ENCODE data around the gene DFFA.
"Not testable (repeated sequence)": the region's sequence is repeated elsewhere in the genome, so short reads cannot be mapped to it uniquely, and the experiment has no call there.

Gene DFFA

DNA sequence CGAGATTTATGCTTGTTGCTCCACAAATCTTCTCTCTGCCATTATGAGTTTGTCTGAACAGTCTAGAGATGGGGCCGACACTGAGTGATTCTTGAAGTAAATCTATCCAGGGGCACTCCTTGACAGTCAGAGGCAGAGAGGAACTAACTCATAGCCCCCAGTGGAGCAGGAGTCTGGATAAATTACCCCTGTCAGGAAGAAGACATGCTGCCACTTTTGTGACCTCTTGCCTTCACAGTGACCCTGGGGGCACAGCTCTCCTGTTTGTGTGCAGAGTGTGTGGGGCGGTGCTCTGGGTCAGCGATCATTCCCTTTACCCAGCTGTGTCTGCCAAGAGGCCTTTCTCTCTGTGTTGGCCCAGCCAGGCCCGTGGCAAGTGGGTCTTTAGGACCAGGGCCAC is 31.9 kb upstream of the DFFA start:
- DNase-seq: no peak

DNA sequence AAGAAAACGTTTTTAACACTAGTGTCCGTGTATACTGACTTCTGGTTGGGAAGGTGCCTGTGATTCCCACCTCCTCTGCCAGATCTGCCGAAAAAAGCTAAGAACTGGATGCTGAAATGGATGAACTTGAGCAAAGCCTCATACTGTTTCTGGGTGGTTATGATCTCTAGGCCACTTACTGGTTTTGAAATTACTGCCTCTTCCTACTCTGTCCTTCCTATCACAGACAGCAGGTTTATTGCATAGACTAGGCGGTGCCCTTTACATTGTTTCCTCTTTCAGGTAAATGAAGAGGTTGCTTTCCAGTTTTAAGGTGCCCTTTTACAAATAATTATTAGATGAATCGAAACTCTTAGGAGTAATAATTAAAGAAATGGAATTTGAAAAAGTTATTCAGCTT is 29.9 kb upstream of the DFFA start:
- no peak for DNase-seq

DNA sequence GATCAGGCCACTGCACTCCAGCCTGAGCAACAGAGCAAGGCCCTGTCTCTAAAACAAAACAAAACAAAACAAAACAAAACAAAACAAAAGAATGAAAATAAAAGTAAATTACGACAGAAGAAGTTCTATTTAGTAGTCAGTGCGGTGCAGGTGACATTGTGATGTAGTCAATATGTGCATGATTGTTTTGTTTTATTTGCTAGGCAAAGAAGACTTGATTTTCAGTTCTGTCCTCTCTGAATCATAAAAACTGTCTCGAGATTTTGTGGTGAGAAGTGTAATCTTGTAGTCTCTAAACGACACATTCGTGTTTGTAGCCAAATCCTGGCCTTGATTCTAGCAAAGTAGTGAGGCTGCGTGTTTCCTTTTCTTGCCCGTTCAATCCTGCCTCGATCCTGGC is 25.9 kb upstream of the DFFA start:
- no peak for DNase-seq

GRCh38 chr1:10497109-10497508 is 24.8 kb upstream of the DFFA start:
- DNase-seq: no peak

DNA sequence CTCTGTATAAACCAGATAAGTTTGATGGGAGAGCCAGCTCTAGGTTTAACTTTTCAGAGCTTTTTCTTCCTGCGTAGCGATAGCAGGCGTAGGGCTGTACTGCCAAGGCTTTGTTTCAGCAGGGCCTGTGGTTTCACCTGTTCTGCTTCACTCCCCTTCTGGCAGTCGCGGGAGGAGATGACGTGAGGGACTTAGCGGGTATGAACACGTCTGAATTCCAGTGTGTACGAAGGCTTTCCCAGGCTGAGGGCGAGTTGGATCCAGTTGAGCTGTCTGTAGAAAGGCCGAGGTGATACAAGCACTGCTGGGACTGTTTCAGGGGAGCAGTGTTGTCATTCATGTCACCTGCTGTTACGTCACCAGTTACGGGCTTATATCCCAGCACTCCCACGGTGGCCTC is 23.6 kb upstream of the DFFA start:
- no peak for DNase-seq

- no peak for DNase-seq
Measured at GRCh38 chr1:10495475-10495817, 23.1 kb upstream of the DFFA start.

DNA sequence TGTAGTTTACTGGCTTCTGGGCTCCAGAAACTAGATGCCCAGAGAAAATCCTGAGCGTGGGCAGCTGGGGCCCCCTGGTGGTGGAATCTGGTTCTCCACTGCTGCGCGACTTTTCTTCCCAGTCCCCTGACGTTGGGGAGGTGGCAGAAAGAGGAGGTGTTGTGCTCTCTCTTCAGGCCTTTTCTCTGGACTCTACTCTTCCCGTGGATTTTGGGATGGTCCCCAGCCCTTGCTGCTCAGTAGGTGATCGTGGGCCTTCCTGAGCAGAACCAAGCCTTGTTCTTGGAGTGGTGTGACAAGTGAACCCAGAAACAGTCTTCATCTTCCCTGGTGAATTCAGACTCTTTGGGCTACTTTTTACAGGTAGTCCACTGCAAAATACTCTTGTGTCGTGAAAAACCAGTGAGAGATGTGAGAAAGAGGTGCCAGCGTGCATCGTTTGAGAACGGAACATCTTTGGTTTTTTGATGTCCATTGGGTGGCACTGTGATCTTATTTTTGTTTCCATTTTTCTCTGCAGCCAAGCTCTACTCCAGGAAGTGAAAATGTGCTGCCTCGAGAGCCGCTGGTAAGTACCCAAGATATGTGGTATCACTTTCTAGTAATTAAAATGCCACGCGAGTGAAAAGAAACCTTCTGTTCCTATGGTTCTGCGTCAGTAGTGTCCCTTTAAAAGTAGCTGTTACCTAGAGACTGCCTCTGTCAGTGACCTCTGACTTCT is 22.6 kb upstream of the DFFA start:
- peak; percentile 20 for DNase-seq

- no peak for DNase-seq
Measured at GRCh38 chr1:10494418-10494753, 22.1 kb upstream of the DFFA start.

- DNase-seq: no peak
Measured at GRCh38 chr1:10490286-10490970, 18.1 kb upstream of the DFFA start.

DNA sequence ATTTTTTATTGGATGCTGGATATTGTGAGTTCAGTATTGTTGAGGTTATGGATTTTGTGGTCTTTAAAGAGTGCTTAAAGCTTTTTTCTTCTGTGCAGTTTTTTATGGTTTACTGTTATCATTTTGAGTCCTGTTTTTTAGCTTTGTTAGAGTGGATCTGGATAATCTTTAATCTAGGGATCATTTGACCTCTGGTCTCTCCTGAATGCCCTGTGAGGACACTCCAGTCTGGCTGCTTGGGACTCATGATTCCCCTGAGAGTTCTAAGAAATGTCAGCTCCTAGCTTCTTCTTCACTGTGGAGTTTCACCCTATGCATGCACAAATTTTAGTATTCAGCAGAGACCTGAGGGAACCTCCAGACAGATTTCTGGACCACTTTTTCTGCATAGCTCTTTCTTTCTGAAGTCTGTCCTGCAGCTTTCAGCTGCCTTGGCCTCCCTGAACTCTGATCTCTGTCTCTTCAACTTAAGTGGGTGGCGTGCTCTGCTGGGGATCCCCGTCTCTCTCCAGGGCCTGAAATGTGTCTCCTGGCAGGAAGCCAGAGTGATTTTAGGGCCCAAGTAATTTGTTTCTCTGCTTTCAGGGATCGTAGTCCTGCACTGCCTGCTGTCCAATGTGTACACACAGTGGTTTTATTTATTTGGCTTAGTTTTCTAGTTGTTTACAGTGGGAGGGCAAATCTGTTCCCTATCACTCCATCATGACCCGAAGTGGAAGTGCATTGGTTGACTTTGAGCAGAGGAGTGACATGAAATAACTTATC is 17.1 kb upstream of the DFFA start:
- DNase-seq: no peak

DNA sequence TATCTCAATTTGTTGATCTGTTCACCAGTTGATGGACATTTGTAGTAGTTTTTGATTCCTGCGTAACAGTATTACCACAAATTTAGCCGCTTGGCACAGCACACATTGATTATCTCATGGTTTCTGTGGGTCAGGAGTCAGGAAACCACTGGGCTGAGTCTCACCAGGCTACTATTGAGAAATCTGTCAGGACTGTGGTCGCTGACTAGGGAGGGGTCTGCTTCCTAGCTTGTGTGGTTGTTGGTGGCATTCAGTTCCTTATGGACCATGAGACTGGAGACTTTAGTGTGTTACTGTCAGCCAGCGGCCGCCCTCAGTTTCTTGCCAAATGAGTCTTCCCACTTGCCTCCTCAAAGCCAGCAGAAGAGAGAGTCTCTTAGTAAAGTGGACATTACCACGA is 12.2 kb upstream of the DFFA start:
- no peak for DNase-seq

DNA sequence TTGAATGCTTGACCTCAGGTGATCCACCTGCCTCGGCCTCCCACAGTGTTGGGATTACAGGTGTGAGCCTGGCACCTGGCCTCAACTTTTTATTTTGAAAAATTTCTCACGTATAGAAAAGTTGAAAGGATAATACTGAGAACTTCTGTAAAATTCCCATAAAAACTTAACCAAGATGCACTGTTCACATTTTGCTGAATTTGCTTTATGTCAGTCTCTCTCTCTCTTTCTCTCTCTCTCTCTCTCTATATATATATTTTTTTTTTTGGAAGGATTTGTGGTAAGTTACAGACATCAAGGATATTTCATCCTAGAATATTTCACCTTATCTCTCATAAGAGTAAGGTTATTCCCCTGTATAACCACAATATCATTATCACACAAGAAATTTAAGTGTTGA is 8.3 kb upstream of the DFFA start:
- no peak for DNase-seq

GRCh38 chr1:10479296-10479695 is 7.0 kb upstream of the DFFA start:
- no peak for DNase-seq

GRCh38 chr1:10475510-10475909 is 3.2 kb upstream of the DFFA start:
- no peak for DNase-seq

DNA sequence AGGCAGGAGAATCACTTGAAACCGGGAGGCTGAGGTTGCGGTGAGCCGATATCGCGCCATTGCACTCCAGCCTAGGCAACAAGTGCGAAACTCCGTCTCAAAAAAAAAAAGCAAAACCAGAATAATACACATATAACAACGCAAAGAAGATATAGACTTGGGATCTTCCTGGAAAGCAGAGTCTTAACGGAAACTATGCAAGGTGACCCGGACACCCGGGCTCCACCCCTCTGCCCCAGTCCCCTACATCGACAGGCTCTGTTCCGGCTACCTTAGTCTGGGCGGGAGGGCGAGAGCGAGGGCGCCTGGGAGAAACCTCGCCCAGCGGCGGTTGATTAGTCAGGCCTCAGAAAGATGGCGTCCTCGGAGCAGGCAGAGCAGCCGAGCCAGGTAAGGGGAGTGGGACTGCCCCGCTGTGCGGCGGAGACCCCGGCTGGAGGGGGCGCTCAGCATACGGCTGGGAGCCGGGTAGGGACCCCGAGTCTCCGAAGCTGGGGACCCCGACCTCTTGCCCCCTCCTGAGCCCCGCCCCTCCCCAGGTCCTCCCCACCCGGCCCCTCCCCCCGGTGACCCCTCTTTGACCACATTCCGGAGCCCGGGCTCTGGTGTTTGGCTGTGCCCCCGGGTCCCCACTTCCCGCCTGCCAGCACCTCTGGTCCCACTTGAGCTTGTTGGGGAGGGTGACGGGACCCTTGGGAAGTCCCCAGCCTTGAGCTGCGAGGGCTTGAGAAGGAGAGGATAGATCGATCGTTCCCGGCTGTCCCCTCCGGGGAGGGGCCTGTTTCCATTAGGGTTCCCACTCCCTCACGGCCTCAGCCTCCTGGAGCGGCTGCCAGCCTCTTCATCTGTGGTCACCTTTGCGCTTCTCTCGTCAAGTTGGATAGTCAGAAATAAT is 2.5 kb upstream of the DFFA start, which contains the start of gene PEX14:
TSS of gene PEX14 (plus strand) at position 338 of the 895 bp plus-strand sequence. CDS start at position 355, 17 bp downstream.
- peak; percentile 58 for DNase-seq

DNA sequence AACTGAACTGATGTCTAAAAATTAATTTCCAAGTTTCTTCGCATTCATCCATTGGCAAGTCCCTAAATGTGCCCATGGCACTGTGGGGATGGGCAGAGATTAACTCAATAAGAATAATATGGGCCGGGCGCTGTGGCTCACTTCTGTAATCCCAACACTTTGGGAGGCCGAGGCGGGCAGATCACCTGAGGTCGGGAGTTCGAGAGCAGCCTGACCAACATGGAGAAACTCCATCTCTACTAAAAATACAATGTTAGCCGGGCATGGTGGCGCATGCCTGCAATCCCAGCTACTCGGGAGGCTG is 1.9 kb upstream of the DFFA start:
- DNase-seq: not testable (repeated sequence)

- DNase-seq: no peak
Measured at GRCh38 chr1:10473145-10473765, 926 bp upstream of the DFFA start.

DNA sequence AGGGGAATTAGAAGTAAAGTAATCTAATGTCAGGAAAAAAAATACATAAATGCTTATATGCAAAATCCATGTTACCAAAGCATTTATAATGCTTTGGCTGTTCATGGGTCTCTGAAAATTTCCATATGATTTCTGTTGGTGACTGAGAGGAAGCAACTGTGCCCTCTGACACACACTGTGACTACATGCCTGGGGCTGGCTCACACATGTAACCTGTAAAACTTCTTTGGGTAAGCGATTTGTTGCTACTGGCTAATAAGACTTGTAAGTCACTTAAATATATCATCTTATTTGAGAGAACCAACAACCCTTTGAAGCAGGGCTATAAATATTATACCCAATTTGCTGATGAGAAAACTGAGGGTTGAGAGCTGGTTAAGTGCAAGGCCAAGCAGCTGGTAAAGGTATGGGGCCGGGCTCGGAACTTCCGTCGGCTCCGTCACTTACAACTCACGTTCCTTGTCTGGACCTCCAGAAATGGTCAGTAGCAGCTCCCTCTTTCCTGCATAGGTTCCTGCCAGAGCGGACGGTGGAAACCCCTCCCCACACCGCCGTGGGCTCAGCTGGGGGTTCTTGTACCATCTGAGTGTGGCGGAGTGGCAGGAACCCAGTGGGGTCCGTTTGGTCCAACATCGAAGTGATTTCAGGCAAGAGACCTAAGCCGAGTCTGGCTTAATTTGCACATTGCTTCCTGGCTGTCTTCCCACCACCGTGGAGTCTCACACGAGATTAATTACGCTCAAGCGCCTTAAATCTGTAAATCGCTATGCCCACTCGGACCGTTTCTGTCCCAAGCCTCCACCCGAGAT is 714 bp downstream of the DFFA start:
- no peak for DNase-seq

DNA sequence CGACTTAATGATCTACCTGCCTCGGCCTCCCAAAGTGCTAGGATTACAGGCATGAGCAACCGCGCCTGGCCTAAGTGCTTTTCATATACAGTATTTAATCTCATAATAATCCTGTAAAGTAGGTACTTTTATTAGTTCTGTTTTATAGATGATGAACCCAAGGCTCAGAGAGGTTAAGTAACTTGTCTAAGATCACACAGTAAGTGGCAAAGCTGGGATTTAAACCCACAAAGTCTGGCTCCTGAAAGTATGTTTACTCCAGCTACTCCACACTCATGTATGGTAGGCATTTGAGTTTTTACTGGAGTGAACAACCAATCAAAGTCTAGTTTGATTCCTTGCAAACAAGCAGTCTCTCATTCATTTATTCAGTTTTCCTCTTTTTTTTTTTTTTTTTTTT is 2.3 kb downstream of the DFFA start:
- DNase-seq: no peak

- no peak for DNase-seq
Measured at GRCh38 chr1:10467078-10467477, 5.3 kb downstream of the DFFA start.

DNA sequence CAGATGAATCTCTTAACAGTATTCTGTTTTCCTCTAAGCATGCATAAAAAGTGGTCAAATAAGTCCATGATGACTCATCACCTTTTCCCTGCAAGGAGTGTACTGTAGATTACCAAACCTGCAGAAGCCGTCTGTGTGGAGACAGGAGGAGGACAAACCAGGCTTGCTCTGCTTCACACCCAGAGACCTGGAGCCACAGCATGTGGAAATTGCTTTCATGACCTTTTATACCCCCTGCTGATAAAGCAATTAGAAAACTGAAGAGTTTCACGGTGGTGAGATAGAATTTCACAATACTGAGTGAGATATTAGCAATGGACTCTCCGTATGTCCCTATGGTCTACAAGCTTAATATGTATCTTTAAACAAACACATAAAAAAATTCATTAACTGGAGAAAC is 13.1 kb downstream of the DFFA start:
- DNase-seq: peak; percentile 64

DNA sequence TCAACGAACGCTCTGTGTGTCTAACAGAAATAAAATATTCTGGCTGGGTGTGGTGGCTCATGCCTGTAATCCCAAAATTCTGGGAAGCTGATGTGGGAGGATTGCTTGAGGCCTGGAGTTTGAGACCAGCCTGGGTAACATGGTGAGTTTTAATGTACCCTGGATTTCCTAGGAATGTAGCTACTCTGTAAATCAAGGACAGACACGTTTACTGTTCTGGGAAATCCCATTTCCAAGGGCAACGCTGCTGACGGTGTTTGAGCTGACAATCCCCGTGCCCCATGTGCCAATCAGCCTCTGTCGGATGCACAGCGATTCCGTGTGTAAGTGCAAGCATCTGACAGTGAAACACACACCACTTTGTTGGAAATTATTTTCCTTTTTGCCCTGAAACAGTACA is 14.5 kb downstream of the DFFA start:
- no peak for DNase-seq

Data from NCI-H146 (cell line).